Nephron progenitor cell (in vitro differentiated cells): ENCODE measurements around the gene STK38L.

Source experiments
- DNase-seq: peaks from one replicate; pipeline ENCODE4 v3.0.0; 2021
- H3K27ac Mint-ChIP-seq: 2 replicates; pipeline ENCODE4 v1.8.0; 2021; ENCODE audit warnings: mild to moderate bottlenecking, moderate library complexity, mixed read lengths
- H3K27me3 Mint-ChIP-seq: 2 replicates; pipeline ENCODE4 v1.8.0; 2021; ENCODE audit warnings: mild to moderate bottlenecking, low read depth, mixed read lengths; ENCODE audit not compliant: poor library complexity
- H3K36me3 Mint-ChIP-seq: 2 replicates; pipeline ENCODE4 v1.8.0; 2021; ENCODE audit warnings: low read depth, mixed read lengths
- H3K4me1 Mint-ChIP-seq: 2 replicates; pipeline ENCODE4 v1.8.0; 2021; ENCODE audit warnings: mixed read lengths
- H3K4me3 Mint-ChIP-seq: 2 replicates; pipeline ENCODE4 v1.8.0; 2021; ENCODE audit warnings: mild to moderate bottlenecking, moderate library complexity, mixed read lengths
- H3K9me3 Mint-ChIP-seq: 2 replicates; pipeline ENCODE4 v1.8.0; 2021; ENCODE audit warnings: mild to moderate bottlenecking, moderate library complexity, mixed read lengths
- TF ChIP-seq, protein P1 (sequence below): fragments of 200-600 bp; sonication (generic); IDR thresholded peaks from 2 replicates; pipeline ENCODE4 v1.5.0; 2021; ENCODE audit warnings: antibody characterized with exemption

The STK38L gene

GRCh38 chr12:27284021-27284420, 39.9 kb downstream of the STK38L start:
- Mint-ChIP-seq H3K4me3 (no peak overlapping the region), H3K27ac (no peak overlapping the region), H3K4me1 (peaks cover 18% of the 10 kb centered on the region)

GRCh38 chr12:27284751-27285150, 40.7 kb downstream of the STK38L start:
- Mint-ChIP-seq H3K27me3 (peaks cover 3% of the 10 kb centered on the region), H3K36me3 (peaks cover 5% of the 10 kb centered on the region), H3K9me3 (peaks cover 3% of the 10 kb centered on the region), H3K4me1 (peaks cover 24% of the 10 kb centered on the region), H3K4me3 (no peak overlapping the region), H3K27ac (no peak overlapping the region)
- TF ChIP-seq, protein P1, sequence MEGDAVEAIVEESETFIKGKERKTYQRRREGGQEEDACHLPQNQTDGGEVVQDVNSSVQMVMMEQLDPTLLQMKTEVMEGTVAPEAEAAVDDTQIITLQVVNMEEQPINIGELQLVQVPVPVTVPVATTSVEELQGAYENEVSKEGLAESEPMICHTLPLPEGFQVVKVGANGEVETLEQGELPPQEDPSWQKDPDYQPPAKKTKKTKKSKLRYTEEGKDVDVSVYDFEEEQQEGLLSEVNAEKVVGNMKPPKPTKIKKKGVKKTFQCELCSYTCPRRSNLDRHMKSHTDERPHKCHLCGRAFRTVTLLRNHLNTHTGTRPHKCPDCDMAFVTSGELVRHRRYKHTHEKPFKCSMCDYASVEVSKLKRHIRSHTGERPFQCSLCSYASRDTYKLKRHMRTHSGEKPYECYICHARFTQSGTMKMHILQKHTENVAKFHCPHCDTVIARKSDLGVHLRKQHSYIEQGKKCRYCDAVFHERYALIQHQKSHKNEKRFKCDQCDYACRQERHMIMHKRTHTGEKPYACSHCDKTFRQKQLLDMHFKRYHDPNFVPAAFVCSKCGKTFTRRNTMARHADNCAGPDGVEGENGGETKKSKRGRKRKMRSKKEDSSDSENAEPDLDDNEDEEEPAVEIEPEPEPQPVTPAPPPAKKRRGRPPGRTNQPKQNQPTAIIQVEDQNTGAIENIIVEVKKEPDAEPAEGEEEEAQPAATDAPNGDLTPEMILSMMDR, result no peak
- no peak for DNase-seq

More at GRCh38 chr12:27284021-27284420, 39.9 kb downstream of the STK38L start:
- peaks cover 3% of the 10 kb centered on the region for H3K27me3 Mint-ChIP-seq
- TF ChIP-seq, protein P1, result no peak
- peaks cover 3% of the 10 kb centered on the region for H3K9me3 Mint-ChIP-seq
- H3K36me3 Mint-ChIP-seq, result peaks cover 5% of the 10 kb centered on the region
- DNase-seq, result no peak

- TF ChIP-seq, protein P1, result no peak
- peak overlapping the region; percentile 66 for H3K27ac Mint-ChIP-seq
- peaks cover 2% of the 10 kb centered on the region for H3K9me3 Mint-ChIP-seq
- H3K4me1 Mint-ChIP-seq, result peaks cover 30% of the 10 kb centered on the region
- no peak for DNase-seq
- H3K36me3 Mint-ChIP-seq, result peaks cover 3% of the 10 kb centered on the region
- peaks cover 3% of the 10 kb centered on the region for H3K27me3 Mint-ChIP-seq
- no peak overlapping the region for H3K4me3 Mint-ChIP-seq
Measured at GRCh38 chr12:27285403-27285802, 41.3 kb downstream of the STK38L start.

DNA sequence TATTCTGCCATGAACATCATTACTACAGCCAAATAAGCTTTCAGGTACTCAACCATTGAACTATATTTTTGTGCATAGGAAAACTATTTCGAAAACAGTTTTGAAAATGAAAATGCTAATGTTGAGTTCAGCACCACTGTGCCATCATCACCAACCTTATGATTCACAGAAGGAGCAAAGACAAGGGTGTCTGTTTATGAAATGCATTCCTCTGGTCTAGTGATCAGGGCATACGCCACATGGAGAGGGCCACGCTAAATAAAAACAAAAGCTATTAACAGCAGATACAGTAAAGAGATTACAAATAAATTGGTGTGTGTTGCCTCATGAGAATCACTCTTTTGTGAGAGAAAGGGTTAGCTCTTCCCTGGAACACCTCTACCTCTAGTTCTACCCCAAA, 45.3 kb downstream of the STK38L start:
- TF ChIP-seq, protein P1, result no peak
- DNase-seq, result no peak
- H3K36me3 Mint-ChIP-seq, result peaks cover under 1% of the 10 kb centered on the region
- no peak overlapping the region for H3K4me3 Mint-ChIP-seq
- peaks cover 39% of the 10 kb centered on the region for H3K4me1 Mint-ChIP-seq
- no peaks in the 10 kb centered on the region for H3K9me3 Mint-ChIP-seq
- peaks cover 3% of the 10 kb centered on the region for H3K27me3 Mint-ChIP-seq
- peak overlapping the region; percentile 6 for H3K27ac Mint-ChIP-seq

DNA sequence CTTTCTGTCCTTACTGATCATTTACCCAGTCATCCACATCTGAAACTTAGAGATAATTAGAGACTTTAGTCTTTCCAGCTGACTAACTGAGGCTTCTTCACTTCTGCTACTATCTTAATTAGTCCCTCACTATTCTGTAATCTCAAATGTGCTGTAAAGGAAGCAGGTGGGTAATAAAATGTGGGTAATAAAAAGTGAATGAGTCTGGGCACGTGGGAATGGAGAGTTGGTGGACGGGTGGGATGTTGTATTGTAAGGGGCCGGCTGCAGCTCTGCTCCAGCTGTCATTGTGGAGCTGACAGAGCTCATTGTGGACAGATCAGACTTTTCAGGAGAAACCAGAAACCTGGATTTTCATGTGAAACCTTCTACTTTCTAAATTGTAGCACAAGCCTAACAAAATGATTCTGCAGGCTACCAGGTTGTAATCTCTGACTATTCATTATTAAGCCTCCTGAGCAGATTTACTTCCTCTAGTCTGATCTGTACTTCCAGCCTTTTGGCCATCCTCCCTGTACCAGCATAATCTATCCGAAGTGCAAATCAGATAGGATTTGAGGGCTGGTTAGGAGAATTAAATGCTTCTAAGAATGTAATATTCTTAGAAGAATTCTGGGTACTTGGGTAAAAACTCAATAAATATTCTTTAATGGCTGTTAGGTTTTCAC, 46.5 kb downstream of the STK38L start:
- TF ChIP-seq, protein P1, result no peak
- peaks cover 29% of the 10 kb centered on the region for H3K4me1 Mint-ChIP-seq
- H3K27me3 Mint-ChIP-seq, result peaks cover 3% of the 10 kb centered on the region
- no peaks in the 10 kb centered on the region for H3K9me3 Mint-ChIP-seq
- H3K4me3 Mint-ChIP-seq, result no peak overlapping the region
- H3K27ac Mint-ChIP-seq, result peak overlapping the region; percentile 13
- H3K36me3 Mint-ChIP-seq, result peaks cover 4% of the 10 kb centered on the region
- peak; percentile 11 for DNase-seq

- DNase-seq, result no peak
- Mint-ChIP-seq H3K4me3 (no peak overlapping the region), H3K27ac (no peak overlapping the region), H3K27me3 (peaks cover 3% of the 10 kb centered on the region), H3K36me3 (peaks cover 4% of the 10 kb centered on the region), H3K9me3 (no peaks in the 10 kb centered on the region), H3K4me1 (peaks cover 21% of the 10 kb centered on the region)
- TF ChIP-seq, protein P1, result no peak
Measured at GRCh38 chr12:27291862-27292261, 47.8 kb downstream of the STK38L start.
